ENCODE measurements around the gene USP25.

The USP25 gene

GRCh38 chr21:15766952-15767603 is 37.3 kb downstream of the USP25 start:
- no peak for DNase-seq (ENCODE audit: low spot score)

- no peak for DNase-seq (ENCODE audit: low spot score)
Observed at GRCh38 chr21:15768045-15768601, 38.3 kb downstream of the USP25 start.

GRCh38 chr21:15768853-15769252 is 39.1 kb downstream of the USP25 start:
- no peak for DNase-seq (ENCODE audit: low spot score)

GRCh38 chr21:15771311-15771710 is 41.5 kb downstream of the USP25 start:
- no peak for DNase-seq (ENCODE audit: low spot score)

- no peak for DNase-seq (ENCODE audit: low spot score)
Observed at GRCh38 chr21:15772654-15773053, 42.9 kb downstream of the USP25 start.

- no peak for DNase-seq (ENCODE audit: low spot score)
Observed at GRCh38 chr21:15774590-15774989, 44.8 kb downstream of the USP25 start.

GRCh38 chr21:15775291-15775690 is 45.5 kb downstream of the USP25 start:
- DNase-seq (ENCODE audit: low spot score) = no peak

- DNase-seq (ENCODE audit: low spot score) = no peak
Observed at GRCh38 chr21:15775981-15776380, 46.2 kb downstream of the USP25 start.

GRCh38 chr21:15776818-15777217 is 47.0 kb downstream of the USP25 start:
- DNase-seq (ENCODE audit: low spot score) = no peak

GRCh38 chr21:15781986-15782385 is 52.2 kb downstream of the USP25 start:
- DNase-seq (ENCODE audit: low spot score) = no peak

- no peak for DNase-seq (ENCODE audit: low spot score)
Observed at GRCh38 chr21:15788847-15789523, 59.2 kb downstream of the USP25 start.

GRCh38 chr21:15793109-15793508 is 63.3 kb downstream of the USP25 start:
- DNase-seq (ENCODE audit: low spot score) = no peak

- no peak for DNase-seq (ENCODE audit: low spot score)
Observed at GRCh38 chr21:15793550-15794235, 63.9 kb downstream of the USP25 start.

GRCh38 chr21:15794277-15794912 is 64.6 kb downstream of the USP25 start:
- no peak for DNase-seq (ENCODE audit: low spot score)

GRCh38 chr21:15795533-15795932 is 65.8 kb downstream of the USP25 start:
- DNase-seq (ENCODE audit: low spot score) = no peak

GRCh38 chr21:15797577-15798363 is 68.0 kb downstream of the USP25 start:
- DNase-seq (ENCODE audit: low spot score) = no peak

GRCh38 chr21:15801352-15801863 is 71.6 kb downstream of the USP25 start:
- DNase-seq (ENCODE audit: low spot score) = no peak

- no peak for DNase-seq (ENCODE audit: low spot score)
Observed at GRCh38 chr21:15804247-15805005, 74.6 kb downstream of the USP25 start.

GRCh38 chr21:15809065-15809464 is 79.3 kb downstream of the USP25 start:
- DNase-seq (ENCODE audit: low spot score) = no peak

GRCh38 chr21:15809818-15810217 is 80.0 kb downstream of the USP25 start:
- no peak for DNase-seq (ENCODE audit: low spot score)

GRCh38 chr21:15815285-15815684 is 85.5 kb downstream of the USP25 start:
- no peak for DNase-seq (ENCODE audit: low spot score)
